GM12872 (cell line): ENCODE results near the gene RDH8.

Experiments
- CTCF ChIP-seq: IDR thresholded peaks from 3 replicates; pipeline ENCODE4 v1.5.1; 2011; ENCODE audit warnings: low read depth, mild to moderate bottlenecking, low read length, moderate library complexity; ENCODE audit not compliant: insufficient read depth

The RDH8 gene

DNA sequence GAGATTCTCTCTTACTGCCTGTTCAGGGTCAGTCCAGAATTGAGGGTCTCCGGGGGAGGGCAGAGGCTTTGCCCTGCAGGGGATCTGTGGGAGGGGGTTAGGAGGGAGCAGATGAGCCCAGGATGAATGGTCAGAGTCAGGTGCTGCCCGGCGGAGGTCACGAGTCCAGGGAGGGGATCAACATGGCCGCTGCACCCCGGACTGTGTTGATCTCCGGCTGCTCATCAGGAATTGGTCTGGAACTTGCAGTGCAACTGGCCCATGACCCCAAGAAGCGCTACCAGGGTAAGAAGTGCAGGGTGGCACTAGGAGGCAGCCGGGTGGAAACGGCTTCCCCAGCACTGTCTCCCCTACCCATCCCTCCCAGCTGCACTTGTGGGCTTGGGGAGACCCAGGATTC, at the start of gene RDH8:
Gene RDH8 (plus strand): TSS at position 168 of the 400 bp plus-strand sequence. CDS start 15 bp downstream, at position 183.
- TF ChIP-seq CTCF: no peak

DNA sequence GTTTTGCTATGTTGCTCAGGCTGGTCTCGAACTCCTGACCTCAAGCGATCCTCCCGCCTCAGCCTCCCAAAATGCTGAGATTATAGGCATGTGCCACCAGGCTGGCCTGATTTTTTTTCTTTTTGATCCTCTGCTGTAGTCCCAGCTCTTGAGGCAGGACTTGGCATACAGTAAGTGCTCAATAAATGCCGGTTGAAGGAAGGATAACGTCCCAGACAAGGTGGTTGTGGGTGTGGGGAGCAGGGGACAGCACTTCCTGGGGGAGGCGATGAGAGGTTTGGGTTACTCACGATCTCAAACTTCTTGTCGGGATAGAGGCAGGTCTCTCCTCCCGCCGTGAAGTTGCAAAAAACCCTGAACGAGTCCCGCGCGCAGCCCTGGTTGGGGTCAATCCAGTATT, 47.3 kb upstream of the RDH8 start:
- no peak for TF ChIP-seq CTCF

DNA sequence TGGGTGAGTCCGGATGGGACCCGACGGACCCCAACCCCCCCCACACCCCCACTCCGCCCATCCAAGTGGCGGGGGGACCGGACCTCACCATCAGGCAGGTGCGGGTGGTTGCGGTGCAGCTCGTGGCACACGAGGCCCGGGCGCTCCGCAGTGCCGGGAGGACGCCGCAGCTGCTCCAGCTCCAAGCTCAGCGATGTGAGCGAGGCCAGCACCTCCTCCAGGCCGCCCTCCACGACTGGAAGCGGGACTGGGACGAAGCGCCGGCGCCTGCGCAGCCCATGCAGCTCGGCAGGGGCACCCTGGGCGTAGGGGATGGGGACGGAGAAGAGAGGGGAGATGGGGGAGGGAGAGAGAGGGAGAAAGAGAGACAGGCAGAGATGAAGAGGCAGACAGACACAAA, 46.8 kb upstream of the RDH8 start:
- no peak for TF ChIP-seq CTCF

- no peak for TF ChIP-seq CTCF
These were observed 46.0 kb upstream of the RDH8 start for GRCh38 chr19:9967326-9967725.

GRCh38 chr19:9968820-9969687, 44.2 kb upstream of the RDH8 start:
- TF ChIP-seq CTCF: no peak

DNA sequence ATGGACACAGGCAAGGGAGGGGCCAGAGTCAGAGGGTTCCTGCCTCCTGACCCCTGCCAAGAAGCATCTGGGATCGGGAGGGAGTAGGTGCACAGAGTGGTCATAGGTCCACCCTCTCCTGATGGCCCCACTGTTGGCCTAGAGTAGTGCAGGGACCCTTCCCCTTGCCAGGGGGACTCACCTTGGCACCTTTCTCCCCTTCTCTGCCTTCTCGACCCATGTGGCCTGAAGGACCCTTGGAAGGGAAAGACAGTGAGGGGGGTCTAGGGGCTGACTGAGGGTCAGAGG, 43.7 kb upstream of the RDH8 start:
- no peak for TF ChIP-seq CTCF

DNA sequence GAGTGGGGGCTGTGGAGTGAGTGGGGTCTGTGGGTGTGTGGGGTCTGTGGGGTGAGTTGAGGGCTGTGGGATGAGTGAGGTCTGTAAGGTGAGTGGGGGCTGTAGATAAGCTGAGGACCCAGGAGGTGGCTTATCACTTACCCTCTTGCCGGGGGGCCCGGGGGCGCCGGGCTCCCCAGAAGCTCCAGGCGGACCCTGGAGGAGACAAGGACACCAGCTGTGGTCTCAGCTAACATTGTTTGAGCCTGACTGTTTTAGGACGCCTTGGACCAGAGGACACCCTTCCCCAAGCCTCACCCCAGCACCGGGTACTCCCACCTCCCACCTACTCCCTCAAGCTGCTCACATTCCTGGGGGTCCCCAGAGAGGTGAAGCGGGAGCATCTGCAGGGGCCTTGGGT, 42.8 kb upstream of the RDH8 start:
- TF ChIP-seq CTCF: no peak
